HepG2 (cell line): Measurements from ENCODE around the gene TEF. TPM values are rescaled to one million over a fixed set of nuclear protein-coding genes. Genes with fewer than 3 reads are reported as not detected.
A peak's percentile ranks its signal among the peaks of the same experiment; 100 is the strongest.

ENCODE experiments used
- ARNT2 ChIP-seq: sonication (generic); formaldehyde crosslinking; IDR thresholded peaks from 2 replicates; pipeline ENCODE4 v1.8.0; 2022; ENCODE audit warnings: mild to moderate bottlenecking, low read depth, missing genetic modification reagents, moderate library complexity
- FOXP1 ChIP-seq, 2 experiments: fragments of 450-650 bp in 1 of 2; IDR thresholded peaks; 2 replicates each; pipeline ENCODE4 v1.6.1; 2017 to 2018; ENCODE audit warnings: antibody characterized with exemption in 1 of 2
- HMG20A ChIP-seq: IDR thresholded peaks from 2 replicates; pipeline ENCODE4 v1.6.1; 2016; ENCODE audit warnings: borderline replicate concordance
- MEIS1 ChIP-seq: sonication (generic); formaldehyde crosslinking; IDR thresholded peaks from 2 replicates; pipeline ENCODE4 v1.9.0; 2021; ENCODE audit warnings: mild to moderate bottlenecking, missing genetic modification reagents, moderate library complexity, borderline replicate concordance
- PRMT3 ChIP-seq: sonication (generic); formaldehyde crosslinking; IDR thresholded peaks from 2 replicates; pipeline ENCODE4 v1.8.1; 2022; ENCODE audit warnings: low read depth, mild to moderate bottlenecking, moderate library complexity, missing genetic modification reagents, borderline replicate concordance
- RXRB ChIP-seq: IDR thresholded peaks from 2 replicates; pipeline ENCODE4 v1.6.1; 2016; ENCODE audit warnings: borderline replicate concordance, missing genetic modification reagents, missing compliant biosample characterization
- THAP11 ChIP-seq: IDR thresholded peaks from 2 replicates; pipeline ENCODE4 v1.6.1; 2016; ENCODE audit warnings: missing biosample characterization, missing genetic modification reagents
- ZC3H4 ChIP-seq: sonication (generic); formaldehyde crosslinking; IDR thresholded peaks from 2 replicates; pipeline ENCODE4 v1.4.0; 2020; ENCODE audit warnings: missing genetic modification reagents, borderline replicate concordance
- ZFP41 ChIP-seq: sonication (generic); formaldehyde crosslinking; IDR thresholded peaks from 2 replicates; pipeline ENCODE4 v1.4.0; 2020; ENCODE audit warnings: mild to moderate bottlenecking, missing genetic modification reagents, borderline replicate concordance
- ZNF382 ChIP-seq: sonication (generic); formaldehyde crosslinking; IDR thresholded peaks from 2 replicates; pipeline ENCODE4 v1.5.0; 2020; ENCODE audit warnings: missing genetic modification reagents, mild to moderate bottlenecking, borderline replicate concordance
- ZNF574 ChIP-seq: sonication (generic); formaldehyde crosslinking; IDR thresholded peaks from 2 replicates; pipeline ENCODE4 v1.4.0; 2020; ENCODE audit warnings: missing genetic modification reagents
- polyA plus RNA-seq, 8 experiments: library from polyadenylated mRNA; depleted of rRNA in 3 of 8; stranded (reverse) in 7 of 8; unstranded in 1 of 8; fragments of >200 nt; fragmentation: Illumina TruSeq in 4 of 8; extraction: Trizol in 4 of 8; gene quantifications; 2 replicates each; pipeline versions ENCODE4 v1.2.1 to v1.2.3, GENCODE V29; 2011 to 2016; ENCODE audit warnings: low read depth in 4 of 8, missing spikeins in 1 of 8, mixed read lengths in 1 of 8; ENCODE audit not compliant: insufficient read depth in 1 of 8
- total RNA-seq, 5 experiments: library from RNA; depleted of rRNA; stranded (reverse); fragments of >200 nt; fragmentation: Illumina TruSeq; extraction: Trizol; gene quantifications; 2 replicates each; pipeline ENCODE4 v1.2.3, GENCODE V29; 2016; ENCODE audit warnings: low read depth in 1 of 5
- TF ChIP-seq, protein P1 (sequence below): IDR thresholded peaks from 2 replicates; pipeline ENCODE4 v1.6.1; 2018; ENCODE audit warnings: missing genetic modification reagents
- TF ChIP-seq, protein P2 (sequence below): sonication (generic); formaldehyde crosslinking; IDR thresholded peaks from 2 replicates; pipeline ENCODE4 v1.8.0; 2022; ENCODE audit warnings: mild to moderate bottlenecking, missing genetic modification reagents, moderate library complexity
- TF ChIP-seq, protein P3 (sequence below): sonication (generic); formaldehyde crosslinking; IDR thresholded peaks from 2 replicates; pipeline ENCODE4 v1.4.0; 2020; ENCODE audit warnings: mild to moderate bottlenecking, missing genetic modification reagents
- TF ChIP-seq, protein P4 (sequence below): sonication (generic); formaldehyde crosslinking; IDR thresholded peaks from 2 replicates; pipeline ENCODE4 v1.4.0; 2020; ENCODE audit warnings: mild to moderate bottlenecking, low read depth, missing genetic modification reagents

TEF gene
- total and polyA plus RNA-seq, 2 of the 13 experiments (the other 11 are each of a cell fraction or from before 2014, with no cell fraction given), result 7.6 to 11.2 TPM

- TF ChIP-seq ZNF574 (CRISPR knock-in tag) (peak; percentile 52; the same call in 1 of the 2 replicates), ZNF382 (no peak), ZFP41 (CRISPR knock-in tag) (peak; percentile 83; the same call in 1 of the 2 replicates), ARNT2 (peak; percentile 38; the same call in 1 of the 2 replicates), PRMT3 (0 out of 2 replicates have a peak, but pooled peaks have one; percentile 39), THAP11 (CRISPR knock-in tag) (peak; percentile 60), FOXP1 (IDR thresholded peaks at IDR 0.05) (no peak), FOXP1 (CRISPR knock-in tag; IDR thresholded peaks at IDR 0.05) (peak; percentile 73), RXRB (CRISPR knock-in tag) (peak; percentile 94), MEIS1 (CRISPR knock-in tag) (0 out of 2 replicates have a peak, but pooled peaks have one; percentile 21), ZC3H4 (no peak), HMG20A (CRISPR knock-in tag) (peak; percentile 59)
- TF ChIP-seq, protein P1, sequence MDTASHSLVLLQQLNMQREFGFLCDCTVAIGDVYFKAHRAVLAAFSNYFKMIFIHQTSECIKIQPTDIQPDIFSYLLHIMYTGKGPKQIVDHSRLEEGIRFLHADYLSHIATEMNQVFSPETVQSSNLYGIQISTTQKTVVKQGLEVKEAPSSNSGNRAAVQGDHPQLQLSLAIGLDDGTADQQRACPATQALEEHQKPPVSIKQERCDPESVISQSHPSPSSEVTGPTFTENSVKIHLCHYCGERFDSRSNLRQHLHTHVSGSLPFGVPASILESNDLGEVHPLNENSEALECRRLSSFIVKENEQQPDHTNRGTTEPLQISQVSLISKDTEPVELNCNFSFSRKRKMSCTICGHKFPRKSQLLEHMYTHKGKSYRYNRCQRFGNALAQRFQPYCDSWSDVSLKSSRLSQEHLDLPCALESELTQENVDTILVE, result peak; percentile 64
- TF ChIP-seq, protein P2, sequence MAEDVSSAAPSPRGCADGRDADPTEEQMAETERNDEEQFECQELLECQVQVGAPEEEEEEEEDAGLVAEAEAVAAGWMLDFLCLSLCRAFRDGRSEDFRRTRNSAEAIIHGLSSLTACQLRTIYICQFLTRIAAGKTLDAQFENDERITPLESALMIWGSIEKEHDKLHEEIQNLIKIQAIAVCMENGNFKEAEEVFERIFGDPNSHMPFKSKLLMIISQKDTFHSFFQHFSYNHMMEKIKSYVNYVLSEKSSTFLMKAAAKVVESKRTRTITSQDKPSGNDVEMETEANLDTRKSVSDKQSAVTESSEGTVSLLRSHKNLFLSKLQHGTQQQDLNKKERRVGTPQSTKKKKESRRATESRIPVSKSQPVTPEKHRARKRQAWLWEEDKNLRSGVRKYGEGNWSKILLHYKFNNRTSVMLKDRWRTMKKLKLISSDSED (CRISPR knock-in tag), result no peak
- TF ChIP-seq, protein P3, sequence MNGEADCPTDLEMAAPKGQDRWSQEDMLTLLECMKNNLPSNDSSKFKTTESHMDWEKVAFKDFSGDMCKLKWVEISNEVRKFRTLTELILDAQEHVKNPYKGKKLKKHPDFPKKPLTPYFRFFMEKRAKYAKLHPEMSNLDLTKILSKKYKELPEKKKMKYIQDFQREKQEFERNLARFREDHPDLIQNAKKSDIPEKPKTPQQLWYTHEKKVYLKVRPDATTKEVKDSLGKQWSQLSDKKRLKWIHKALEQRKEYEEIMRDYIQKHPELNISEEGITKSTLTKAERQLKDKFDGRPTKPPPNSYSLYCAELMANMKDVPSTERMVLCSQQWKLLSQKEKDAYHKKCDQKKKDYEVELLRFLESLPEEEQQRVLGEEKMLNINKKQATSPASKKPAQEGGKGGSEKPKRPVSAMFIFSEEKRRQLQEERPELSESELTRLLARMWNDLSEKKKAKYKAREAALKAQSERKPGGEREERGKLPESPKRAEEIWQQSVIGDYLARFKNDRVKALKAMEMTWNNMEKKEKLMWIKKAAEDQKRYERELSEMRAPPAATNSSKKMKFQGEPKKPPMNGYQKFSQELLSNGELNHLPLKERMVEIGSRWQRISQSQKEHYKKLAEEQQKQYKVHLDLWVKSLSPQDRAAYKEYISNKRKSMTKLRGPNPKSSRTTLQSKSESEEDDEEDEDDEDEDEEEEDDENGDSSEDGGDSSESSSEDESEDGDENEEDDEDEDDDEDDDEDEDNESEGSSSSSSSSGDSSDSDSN (CRISPR knock-in tag), result peak; percentile 76
- TF ChIP-seq, protein P4, sequence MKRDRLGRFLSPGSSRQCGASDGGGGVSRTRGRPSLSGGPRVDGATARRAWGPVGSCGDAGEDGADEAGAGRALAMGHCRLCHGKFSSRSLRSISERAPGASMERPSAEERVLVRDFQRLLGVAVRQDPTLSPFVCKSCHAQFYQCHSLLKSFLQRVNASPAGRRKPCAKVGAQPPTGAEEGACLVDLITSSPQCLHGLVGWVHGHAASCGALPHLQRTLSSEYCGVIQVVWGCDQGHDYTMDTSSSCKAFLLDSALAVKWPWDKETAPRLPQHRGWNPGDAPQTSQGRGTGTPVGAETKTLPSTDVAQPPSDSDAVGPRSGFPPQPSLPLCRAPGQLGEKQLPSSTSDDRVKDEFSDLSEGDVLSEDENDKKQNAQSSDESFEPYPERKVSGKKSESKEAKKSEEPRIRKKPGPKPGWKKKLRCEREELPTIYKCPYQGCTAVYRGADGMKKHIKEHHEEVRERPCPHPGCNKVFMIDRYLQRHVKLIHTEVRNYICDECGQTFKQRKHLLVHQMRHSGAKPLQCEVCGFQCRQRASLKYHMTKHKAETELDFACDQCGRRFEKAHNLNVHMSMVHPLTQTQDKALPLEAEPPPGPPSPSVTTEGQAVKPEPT (CRISPR knock-in tag), result 0 out of 2 replicates have a peak, but pooled peaks have one; percentile 51
Observed at GRCh38 chr22:41397143-41397811, 15.5 kb downstream of the TEF start (continued).
